Endothelial cell of umbilical vein (primary cell): Measurements from ENCODE around the gene TPH2. TPM values are rescaled to one million over a fixed set of nuclear protein-coding genes. Genes with fewer than 3 reads are reported as not detected.

Experiments
- BruUV-seq: library from RNA; stranded (reverse); fragments of 400-500 nt; replicated peaks from 2 replicates; lab custom pipeline; 2021; lab: Mats Ljungman, UMichigan
- CTCF ChIA-PET: fragments of 300-600, 350-600 bp; sonication (Branson Sonifier 250); formaldehyde crosslinking; loops from one replicate; lab custom pipeline; 2021; ENCODE audit warnings: antibody characterized with exemption, inconsistent platforms; lab: Charles Lee
- POLR2A ChIA-PET: fragments of 300-600, 350-600 bp; sonication (Branson Sonifier 250); formaldehyde crosslinking; loops from one replicate; lab custom pipeline; 2021; ENCODE audit warnings: antibody characterized with exemption, inconsistent platforms; lab: Charles Lee
- DNase-seq: peaks from one replicate; pipeline ENCODE4 v3.0.0-alpha.2; 2011; ENCODE audit warnings: low read depth, low spot score
- FAIRE-seq: peaks from 2 replicates; lab custom pipeline; 2011; peaks lifted over from hg19 to GRCh38; lab: Jason Lieb, UNC
- H2AFZ ChIP-seq: 2 replicates; pipeline ENCODE4 v1.6.0; 2012; ENCODE audit warnings: low read depth, low read length, control low read depth, inconsistent platforms
- H3K27ac ChIP-seq: 2 replicates; pipeline ENCODE4 v1.5.1; 2011; ENCODE audit warnings: low read depth, mild to moderate bottlenecking, control low read depth, low read length, moderate library complexity; ENCODE audit not compliant: insufficient read depth
- H3K27me3 ChIP-seq, 2 experiments: 2 replicates each; pipeline versions ENCODE4 v1.6.0 to v1.6.1; 2011; ENCODE audit warnings: low read length in 2 of 2, mixed read lengths in 1 of 2; ENCODE audit not compliant: control insufficient read depth in 2 of 2, insufficient read depth in 2 of 2
- H3K36me3 ChIP-seq, 2 experiments: 2 replicates in 1 of 2; 3 replicates in 1 of 2; pipeline ENCODE4 v1.5.1; 2011; ENCODE audit warnings: low read length in 2 of 2, mild to moderate bottlenecking in 1 of 2, moderate library complexity in 1 of 2; ENCODE audit not compliant: control insufficient read depth in 2 of 2, insufficient read depth in 2 of 2; ENCODE audit errors: extremely low read depth in 1 of 2
- H3K4me1 ChIP-seq: 3 replicates; pipeline ENCODE4 v1.5.1; 2011; ENCODE audit warnings: mild to moderate bottlenecking, low read length; ENCODE audit not compliant: control insufficient read depth, insufficient read depth; ENCODE audit errors: extremely low read depth
- H3K4me2 ChIP-seq: 2 replicates; pipeline ENCODE4 v1.6.1; 2011; ENCODE audit warnings: low read length, control low read depth, mixed read lengths; ENCODE audit not compliant: insufficient read depth
- H3K4me3 ChIP-seq, 3 experiments: fragments of 200-600 bp in 1 of 3; sonication (generic), shearing (Covaris generic) in 1 of 3; replicated peaks in 1 of 3; 2 replicates each; pipeline ENCODE4 v1.5.1; 2011 to 2016; ENCODE audit warnings: control low read depth in 3 of 3, low read length in 3 of 3, mild to moderate bottlenecking in 2 of 3, inconsistent platforms in 1 of 3, low read depth in 1 of 3, moderate library complexity in 1 of 3; ENCODE audit not compliant: insufficient read depth in 1 of 3
- H3K79me2 ChIP-seq: 2 replicates; pipeline ENCODE4 v1.6.0; 2012; ENCODE audit warnings: low read length, inconsistent platforms; ENCODE audit not compliant: control insufficient read depth, insufficient read depth
- H3K9ac ChIP-seq: replicated peaks from 2 replicates; pipeline ENCODE3; 2011; ENCODE audit warnings: low read length, control low read depth; ENCODE audit not compliant: insufficient read depth; ENCODE audit errors: extremely low read depth
- H3K9me1 ChIP-seq: replicated peaks from 3 replicates; pipeline ENCODE4 v1.6.0; 2011; ENCODE audit warnings: mild to moderate bottlenecking, low read length; ENCODE audit not compliant: control insufficient read depth, insufficient read depth; ENCODE audit errors: extremely low read depth
- H3K9me3 ChIP-seq: replicated peaks from 2 replicates; pipeline ENCODE4 v1.5.1; 2012; ENCODE audit warnings: low read length, inconsistent platforms; ENCODE audit not compliant: control insufficient read depth, insufficient read depth
- H4K20me1 ChIP-seq: replicated peaks from 2 replicates; pipeline ENCODE3; 2011; ENCODE audit warnings: mild to moderate bottlenecking, low read length; ENCODE audit not compliant: control insufficient read depth, insufficient read depth; ENCODE audit errors: extremely low read depth
- CTCF ChIP-seq, 2 donors: IDR thresholded peaks; 1 replicate in 1 of 2; 2 replicates in 1 of 2; pipeline ENCODE4 v1.5.1; 2011; ENCODE audit warnings: low read length in 2 of 2, mild to moderate bottlenecking in 2 of 2, moderate library complexity in 2 of 2, control low read depth in 1 of 2, inconsistent platforms in 1 of 2, low read depth in 1 of 2; ENCODE audit not compliant: insufficient read depth in 1 of 2; ENCODE audit errors: extremely low read depth in 1 of 2
- EZH2 ChIP-seq: IDR thresholded peaks from 2 replicates; pipeline ENCODE4 v1.6.1; 2012; ENCODE audit warnings: borderline replicate concordance, low read depth, mild to moderate bottlenecking, moderate library complexity, low read length, inconsistent platforms; ENCODE audit not compliant: severe bottlenecking
- FOS ChIP-seq: IDR thresholded peaks from 2 replicates; pipeline ENCODE4 v1.6.1; 2011; ENCODE audit warnings: mild to moderate bottlenecking, low read length, moderate library complexity, borderline replicate concordance; ENCODE audit not compliant: insufficient read depth
- GATA2 ChIP-seq: IDR thresholded peaks from 2 replicates; pipeline ENCODE4 v1.7.0; 2011; ENCODE audit warnings: low read depth, mild to moderate bottlenecking, moderate library complexity, mixed read lengths, low read length; ENCODE audit not compliant: insufficient read length, insufficient read depth
- JUN ChIP-seq: IDR thresholded peaks from 2 replicates; pipeline ENCODE4 v1.6.1; 2011; ENCODE audit warnings: borderline replicate concordance, low read depth; ENCODE audit not compliant: insufficient read length, insufficient read depth
- MYC ChIP-seq: IDR thresholded peaks from one replicate; pipeline ENCODE4 v1.6.1; 2011; ENCODE audit warnings: mild to moderate bottlenecking, low read depth, low read length
- POLR2A ChIP-seq: IDR thresholded peaks from 2 replicates; pipeline ENCODE4 v1.6.1; 2012; ENCODE audit warnings: low read depth, mild to moderate bottlenecking, control low read depth, low read length
- POLR2AphosphoS5 ChIP-seq: IDR thresholded peaks from 2 replicates; pipeline ENCODE4 v1.6.1; 2012; ENCODE audit warnings: low read depth, mild to moderate bottlenecking, control low read depth, low read length, moderate library complexity; ENCODE audit not compliant: insufficient read depth
- dilution Hi-C: fragments of 300-500 bp; cut with MboI; formaldehyde crosslinking; loops from one replicate; pipeline ENCODE4 v1.15.0; 2019; ENCODE audit warnings: low sequenced_read_pairs; ENCODE audit not compliant: extremely low pct_ligation_motif_present
- intact Hi-C: fragments of 100-400 bp; cut with micrococcal nuclease; formaldehyde crosslinking; loops from one replicate; pipeline ENCODE4 v1.10.0; 2022
- polyA plus RNA-seq, 4 experiments: library from polyadenylated mRNA; depleted of rRNA in 3 of 4; stranded (reverse) in 3 of 4; unstranded in 1 of 4; fragments of >200 nt; gene quantifications; 2 replicates each; pipeline versions ENCODE4 v1.2.1 to v1.2.3, GENCODE V29; 2011 to 2012; ENCODE audit warnings: missing spikeins in 1 of 4
- total RNA-seq: library from RNA; stranded (reverse); gene quantifications from 2 replicates; pipeline ENCODE4 v1.2.3, GENCODE V29; 2021
- TF ChIP-seq, protein P1 (sequence below): IDR thresholded peaks from 2 replicates; pipeline ENCODE4 v1.6.1; 2011; ENCODE audit not compliant: insufficient read depth, insufficient read length

The TPH2 gene
- total and polyA plus RNA-seq, 2 donors (not counting 3 experiments of a cell fraction or from before 2014, with no cell fraction given): not detected

DNA sequence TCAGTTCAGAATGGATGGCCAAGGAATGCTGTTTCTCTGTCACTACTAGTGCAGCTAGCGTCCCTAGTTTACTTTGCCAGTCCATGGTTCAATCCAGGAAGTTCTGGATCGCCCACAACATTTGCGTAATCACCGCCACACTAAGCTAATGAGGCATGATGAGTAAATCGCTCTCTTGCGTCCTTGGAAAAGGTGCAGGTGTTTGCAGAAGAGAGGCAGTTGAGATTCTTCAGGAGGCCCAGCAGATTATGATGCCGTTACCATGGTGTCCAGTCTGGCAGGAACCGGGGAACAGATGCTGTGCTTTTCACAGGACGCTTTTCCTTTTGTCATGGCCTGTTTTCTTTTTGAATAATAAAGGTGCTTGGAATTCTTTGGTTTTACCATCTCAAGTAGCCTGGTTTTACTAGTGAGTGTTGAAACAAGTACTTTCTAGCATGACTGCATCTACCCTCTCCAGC, 9.0 kb downstream of the TPH2 start:
- TF ChIP-seq EZH2 (no peak), POLR2A (no peak), POLR2AphosphoS5 (no peak)
- Histone ChIP-seq H3K4me2 (no peak overlapping the region), H3K9me3 (no peaks in the 10 kb centered on the region), H3K4me3 (no peak overlapping the region), H3K9ac (no peak overlapping the region), H3K9me1 (no peaks in the 10 kb centered on the region), H2AFZ (no peak overlapping the region), H3K4me1 (no peaks in the 10 kb centered on the region), H3K79me2 (no peaks in the 10 kb centered on the region), H4K20me1 (no peaks in the 10 kb centered on the region), H3K27ac (no peak overlapping the region), H3K27me3 (peaks cover 4 to 7% of the 10 kb centered on the region in 2 experiments), H3K36me3 (no peaks in the 10 kb centered on the region)
- FAIRE-seq (no peak), DNase-seq (no peak)
- BruUV-seq: no TSS peak
- intact Hi-C loops: no loop called here
- CTCF ChIA-PET: interaction anchor here (1.0 kb wide), 1 partner anchor 9 kb away, joined by 4 read pairs; the partner anchor contains the start of gene TPH2
- POLR2A ChIA-PET: no interaction called here
- dilution Hi-C loops: no loop called here

DNA sequence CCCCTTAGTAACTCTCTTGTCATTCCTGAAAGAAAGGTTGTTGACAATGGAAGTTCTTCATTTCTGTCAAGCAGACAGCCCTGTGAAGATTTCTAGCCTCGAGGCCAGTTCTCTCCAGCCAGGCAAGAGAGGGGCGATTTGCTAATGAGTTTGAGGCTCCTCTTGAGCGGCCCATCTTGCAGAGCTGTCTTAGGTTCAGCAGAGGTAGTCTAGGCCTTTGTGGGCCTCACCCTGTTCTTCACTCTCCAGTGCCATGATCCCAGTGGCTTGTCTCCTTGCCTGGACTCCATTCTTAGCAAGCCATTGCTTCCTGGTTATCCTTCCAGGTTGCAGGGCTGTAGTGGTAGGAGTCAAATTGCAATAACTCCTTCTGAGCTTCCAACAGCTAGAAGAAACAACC, 9.7 kb downstream of the TPH2 start:
- no peak for DNase-seq

More for the DNA sequence above, 9.7 kb downstream of the TPH2 start:
- Histone ChIP-seq H3K36me3 (no peaks in the 10 kb centered on the region), H3K27me3 (peaks cover 3 to 4% of the 10 kb centered on the region in 2 experiments), H3K9me3 (no peaks in the 10 kb centered on the region), H3K4me3 (no peak overlapping the region), H4K20me1 (no peaks in the 10 kb centered on the region), H3K4me1 (no peaks in the 10 kb centered on the region), H3K9ac (no peak overlapping the region), H3K27ac (no peak overlapping the region), H3K9me1 (no peaks in the 10 kb centered on the region), H2AFZ (no peak overlapping the region), H3K79me2 (no peaks in the 10 kb centered on the region), H3K4me2 (no peak overlapping the region)
- CTCF ChIA-PET: no interaction called here
- BruUV-seq: no TSS peak
- TF ChIP-seq GATA2 (no peak), JUN (no peak), EZH2 (no peak), CTCF (IDR thresholded peaks at IDR 0.05; ENCODE audit: extremely low read depth in 1 of 2, insufficient read depth in 1 of 2, low read depth in 1 of 2, low read length in 2 of 2) (no peak), MYC (no peak), POLR2AphosphoS5 (no peak), POLR2A (no peak), FOS (no peak)
- TF ChIP-seq, protein P1, sequence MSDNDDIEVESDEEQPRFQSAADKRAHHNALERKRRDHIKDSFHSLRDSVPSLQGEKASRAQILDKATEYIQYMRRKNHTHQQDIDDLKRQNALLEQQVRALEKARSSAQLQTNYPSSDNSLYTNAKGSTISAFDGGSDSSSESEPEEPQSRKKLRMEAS: no peak
- FAIRE-seq: no peak
- intact Hi-C loops: no loop called here
- dilution Hi-C loops: no loop called here
- POLR2A ChIA-PET: no interaction called here
